ENCODE results near the gene PHYH. TPM values are rescaled to one million over a fixed set of nuclear protein-coding genes. Genes with fewer than 3 reads are reported as not detected.

PHYH gene
- total and polyA plus RNA-seq, 2 of the 4 experiments (the other 2 are of a cell fraction), result 10.9 to 13.4 TPM

- peak within 1 kb of the TSS; percentile 51 for H3K4me3 ChIP-seq (ENCODE audit: insufficient read depth, low read depth, low read length)
- WGBS, 2 experiments (ENCODE audit: extremely low coverage in 2 of 2, insufficient read length in 1 of 2), result 1% methylated on average over 38 of the region's 65 CpGs; no CpG with 5 or more reads in 1 of the 2 experiments
- peak within 1 kb of the TSS; percentile 49; the same call in 1 of the 2 replicates for H3K14ac ChIP-seq (replicated peaks; ENCODE audit: low read depth, low read length)
- peak within 1 kb of the TSS; percentile 80 for H4K91ac ChIP-seq (ENCODE audit: insufficient read depth, low read depth, low read length)
- H3K4ac ChIP-seq (ENCODE audit: low read depth, low read length), result peak within 1 kb of the TSS; percentile 73
- peak within 1 kb of the TSS; percentile 88 for H2AFZ ChIP-seq (replicated peaks; ENCODE audit: low read length, poor library complexity)
- peak within 1 kb of the TSS; percentile 79 for H3K9ac ChIP-seq (ENCODE audit: low read depth, low read length)
- peak within 1 kb of the TSS; percentile 77 for H3K27ac ChIP-seq (ENCODE audit: insufficient read depth, low read length)
- H2BK15ac ChIP-seq (ENCODE audit: low read depth, low read length), result 0 out of 3 replicates have a peak within 1 kb of the TSS, but pooled peaks have one; percentile 40
- H3K9me1 ChIP-seq (ENCODE audit: insufficient read depth, low read length), result peaks cover 3% of the 10 kb centered on the region; the same call in 1 of the 2 replicates
- dilution Hi-C loops (cut with HindIII; ENCODE audit: low sequenced_read_pairs, unreplicated experiment), result no loop called here
- peaks cover 19% of the 10 kb centered on the region for H3K27me3 ChIP-seq (ENCODE audit: control insufficient read depth, insufficient read depth, low read length)
- intact Hi-C loops (cut with micrococcal nuclease), result no loop called here
- peaks cover 14 to 33% of the 10 kb centered on the region in 2 experiments for H3K79me1 ChIP-seq (ENCODE audit: low read depth in 1 of 2, low read length in 2 of 2)
- no peaks in the 10 kb centered on the region for H3K9me3 ChIP-seq (ENCODE audit: control insufficient read depth, insufficient read depth, low read length)
- H4K20me1 ChIP-seq (ENCODE audit: insufficient read depth, low read length), result no peaks in the 10 kb centered on the region
- ATAC-seq (ENCODE audit: low read depth) (peak; percentile 81), DNase-seq (peak; percentile 53)
- TF ChIP-seq BHLHE40 (IDR thresholded peaks at IDR 0.05; ENCODE audit: low read depth, low read length) (peak; percentile 5; the same call in 1 of the 2 replicates), MXI1 (IDR thresholded peaks at IDR 0.05; ENCODE audit: borderline replicate concordance, low read depth, low read length) (peak; percentile 33; the same call in 1 of the 2 replicates), NFE2L2 (IDR thresholded peaks at IDR 0.05; ENCODE audit: low read depth, low read length) (no peak)
- H2BK5ac ChIP-seq (ENCODE audit: low read depth, low read length, poor library complexity, severe bottlenecking), result peak within 1 kb of the TSS; percentile 91
- POLR2A ChIA-PET (ENCODE audit: unreplicated experiment), result no interaction called here
- CTCF ChIA-PET, result no interaction called here
- H3K4me1 ChIP-seq (ENCODE audit: control insufficient read depth, insufficient read depth, low read length), result peaks cover 8% of the 10 kb centered on the region
- peak within 1 kb of the TSS; percentile 81 for H3K56ac ChIP-seq (ENCODE audit: extremely low read depth, insufficient read depth, low read length)
- peak within 1 kb of the TSS; percentile 77 to 92 for H4K8ac ChIP-seq (ENCODE audit: low read depth in 2 of 2, low read length in 2 of 2)
- H3K4me2 ChIP-seq (ENCODE audit: low read depth, low read length), result peak within 1 kb of the TSS; percentile 83
- in situ Hi-C loops (cut with MboI; ENCODE audit: low sequenced_read_pairs), result no loop called here
- 0 out of 2 replicates have a peak within 1 kb of the TSS, but pooled peaks have one; percentile 2 for H2BK120ac ChIP-seq (ENCODE audit: low read depth, low read length)
- H2AK5ac ChIP-seq (ENCODE audit: low read depth, low read length), result no peak within 1 kb of the TSS
- H2BK20ac ChIP-seq (ENCODE audit: low read depth, low read length), result no peak within 1 kb of the TSS
- H3K23ac ChIP-seq (ENCODE audit: low read depth, low read length), result peak within 1 kb of the TSS; percentile 97
- no TSS peak for BruUV-seq (replicated peaks)
- H3K18ac ChIP-seq (ENCODE audit: low read depth, low read length), result no peak within 1 kb of the TSS
- H2AK9ac ChIP-seq (replicated peaks; ENCODE audit: low read depth, low read length, poor library complexity), result peak within 1 kb of the TSS; percentile 93
- peaks cover 2% of the 10 kb centered on the region; the same call in 1 of the 2 replicates for H3K36me3 ChIP-seq (ENCODE audit: control insufficient read depth, insufficient read depth, low read length)
- H4K5ac ChIP-seq (ENCODE audit: low read depth, low read length), result no peak within 1 kb of the TSS
These were observed 48.6 kb upstream of the PHYH start, which contains the start of gene SEPHS1 for GRCh38 chr10:13348216-13349017. Gene SEPHS1, minus strand, starts transcription at chr10:13348293. Its CDS starts 3,343 bp downstream, at chr10:13344950.
